ENCODE data around the gene SORCS2.

The SORCS2 gene

GRCh38 chr4:7362341-7362740 lies 170.0 kb downstream of the SORCS2 start:
- peaks cover 5% of the 10 kb centered on the region for H3K9me3 ChIP-seq (ENCODE audit: control insufficient read depth, insufficient read depth, low read length)

DNA sequence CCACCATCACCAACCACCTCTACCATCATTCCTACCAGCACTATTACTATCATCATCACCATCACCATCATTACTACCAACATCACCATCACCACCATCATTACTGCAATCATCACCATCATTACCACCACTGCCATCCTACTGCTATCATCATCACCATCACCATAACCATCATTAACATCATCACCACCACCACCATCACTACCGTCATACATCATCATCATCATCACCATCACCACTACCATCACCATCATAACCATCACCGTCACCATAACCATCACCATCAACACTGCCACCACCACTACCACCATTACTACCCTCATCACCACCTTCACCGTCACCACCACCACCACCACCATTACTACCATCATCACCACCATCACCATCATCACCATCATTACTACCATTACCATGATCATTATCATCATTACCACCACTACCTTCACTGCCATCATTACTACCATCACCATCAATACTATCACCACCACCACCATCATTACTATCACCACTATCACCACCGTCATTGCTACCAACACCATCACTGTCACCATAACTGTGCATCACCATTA lies 170.6 kb downstream of the SORCS2 start:
- H3K9me3 ChIP-seq (ENCODE audit: control insufficient read depth, insufficient read depth, low read length) = peaks cover 5% of the 10 kb centered on the region
- no peaks in the 10 kb centered on the region for H3K36me3 ChIP-seq (ENCODE audit: control insufficient read depth, insufficient read depth, low read length)
- H3K27me3 ChIP-seq (ENCODE audit: control insufficient read depth, insufficient read depth, low read length) = no peaks in the 10 kb centered on the region
- no peaks in the 10 kb centered on the region for H3K4me1 ChIP-seq (ENCODE audit: control insufficient read depth, insufficient read depth, low read length)
- H3K4me3 ChIP-seq (ENCODE audit: low read depth, low read length) = no peak overlapping the region
- H3K9ac ChIP-seq (ENCODE audit: low read depth, low read length) = no peak overlapping the region

More at GRCh38 chr4:7362341-7362740, 170.0 kb downstream of the SORCS2 start:
- Histone ChIP-seq H3K36me3 (ENCODE audit: control insufficient read depth, insufficient read depth, low read length) (no peaks in the 10 kb centered on the region), H3K4me3 (ENCODE audit: low read depth, low read length) (no peak overlapping the region), H3K27me3 (ENCODE audit: control insufficient read depth, insufficient read depth, low read length) (no peaks in the 10 kb centered on the region), H3K9ac (ENCODE audit: low read depth, low read length) (no peak overlapping the region), H3K4me1 (ENCODE audit: control insufficient read depth, insufficient read depth, low read length) (no peaks in the 10 kb centered on the region)

- H3K4me3 ChIP-seq (ENCODE audit: low read depth, low read length) = no peak overlapping the region
- no peaks in the 10 kb centered on the region for H3K36me3 ChIP-seq (ENCODE audit: control insufficient read depth, insufficient read depth, low read length)
- no peaks in the 10 kb centered on the region for H3K4me1 ChIP-seq (ENCODE audit: control insufficient read depth, insufficient read depth, low read length)
- no peaks in the 10 kb centered on the region for H3K27me3 ChIP-seq (ENCODE audit: control insufficient read depth, insufficient read depth, low read length)
- no peak overlapping the region for H3K9ac ChIP-seq (ENCODE audit: low read depth, low read length)
- H3K9me3 ChIP-seq (ENCODE audit: control insufficient read depth, insufficient read depth, low read length) = peaks cover 5% of the 10 kb centered on the region
Observed at GRCh38 chr4:7364979-7365378, 172.6 kb downstream of the SORCS2 start.

DNA sequence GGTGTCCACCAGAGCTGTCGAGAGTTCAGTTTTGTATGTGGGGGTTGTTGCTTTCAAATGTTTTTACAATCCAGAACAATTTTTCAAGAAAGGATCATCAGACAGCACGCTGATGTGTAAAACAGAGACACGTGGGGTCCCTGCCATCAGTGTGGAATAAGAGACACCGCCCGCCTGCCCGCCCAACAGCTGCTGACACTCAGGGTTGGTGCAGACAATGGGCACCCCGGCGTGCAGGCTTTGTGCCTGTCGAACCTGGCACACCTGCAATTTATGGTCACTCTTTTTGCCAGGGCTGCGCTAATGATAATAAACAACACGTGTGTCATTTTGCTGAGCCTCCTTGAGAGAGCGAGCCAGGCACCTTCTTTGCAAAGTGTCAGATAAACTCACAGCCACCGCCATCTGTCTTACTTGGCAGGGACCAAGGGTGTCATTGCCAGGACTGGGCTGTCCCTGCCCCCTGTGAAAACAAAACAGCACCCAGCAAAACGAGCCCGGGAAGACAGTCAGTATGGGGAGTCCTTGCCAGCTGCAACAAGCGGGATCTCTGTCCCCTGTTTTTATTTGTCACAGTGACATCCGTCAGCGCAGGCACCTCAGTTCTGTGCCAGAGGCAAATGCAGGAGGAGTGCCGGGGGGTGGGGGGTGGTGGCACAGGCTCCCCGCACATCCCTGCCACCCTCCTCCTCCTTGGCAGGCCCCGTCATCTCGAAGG lies 173.3 kb downstream of the SORCS2 start:
- Histone ChIP-seq H3K9me3 (ENCODE audit: control insufficient read depth, insufficient read depth, low read length) (peaks cover 5% of the 10 kb centered on the region), H3K4me3 (ENCODE audit: low read depth, low read length) (no peak overlapping the region), H3K9ac (ENCODE audit: low read depth, low read length) (no peak overlapping the region), H3K36me3 (ENCODE audit: control insufficient read depth, insufficient read depth, low read length) (no peaks in the 10 kb centered on the region), H3K27me3 (ENCODE audit: control insufficient read depth, insufficient read depth, low read length) (no peaks in the 10 kb centered on the region), H3K4me1 (ENCODE audit: control insufficient read depth, insufficient read depth, low read length) (no peaks in the 10 kb centered on the region)

DNA sequence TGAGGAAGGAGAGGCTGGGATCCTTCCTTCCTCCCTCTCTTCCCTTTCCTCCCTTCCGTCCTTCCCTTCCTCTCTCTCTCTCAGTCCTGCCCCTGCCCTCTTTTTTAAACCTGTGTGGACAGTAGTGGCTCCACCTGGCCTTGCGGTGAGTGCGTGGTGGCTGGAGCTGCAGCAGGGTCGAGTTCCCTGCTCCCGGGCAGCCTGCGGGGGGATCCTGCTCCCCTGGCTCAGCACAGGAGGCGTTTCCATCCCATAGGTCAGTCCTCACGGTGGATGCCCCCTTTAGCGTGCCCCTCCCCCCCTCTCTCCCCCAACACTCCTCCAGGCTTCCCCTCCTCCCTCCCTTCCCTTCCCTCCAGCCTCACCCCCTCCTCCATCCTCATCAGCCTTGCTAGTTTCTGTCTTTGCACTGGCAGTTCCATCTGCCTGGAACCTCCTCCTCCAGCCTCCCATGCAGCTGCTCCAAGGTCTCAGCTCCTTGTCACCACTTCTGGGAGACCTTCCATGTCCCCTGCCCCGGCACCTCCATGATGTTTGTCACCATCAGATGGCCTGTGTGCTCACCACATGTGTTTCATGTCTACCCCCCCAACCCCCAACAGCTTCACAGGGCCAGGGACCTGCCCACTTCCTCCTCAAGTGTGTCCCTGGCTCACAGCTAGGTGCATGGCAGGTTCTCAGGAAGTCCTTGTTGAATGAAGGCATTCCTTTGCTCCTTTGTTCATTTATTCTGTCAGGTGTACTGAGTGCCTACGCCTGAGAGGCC lies 174.0 kb downstream of the SORCS2 start:
- Histone ChIP-seq H3K4me3 (ENCODE audit: low read depth, low read length) (no peak overlapping the region), H3K27me3 (ENCODE audit: control insufficient read depth, insufficient read depth, low read length) (no peaks in the 10 kb centered on the region), H3K36me3 (ENCODE audit: control insufficient read depth, insufficient read depth, low read length) (no peaks in the 10 kb centered on the region), H3K9me3 (ENCODE audit: control insufficient read depth, insufficient read depth, low read length) (peaks cover 5% of the 10 kb centered on the region), H3K9ac (ENCODE audit: low read depth, low read length) (no peak overlapping the region), H3K4me1 (ENCODE audit: control insufficient read depth, insufficient read depth, low read length) (no peaks in the 10 kb centered on the region)

DNA sequence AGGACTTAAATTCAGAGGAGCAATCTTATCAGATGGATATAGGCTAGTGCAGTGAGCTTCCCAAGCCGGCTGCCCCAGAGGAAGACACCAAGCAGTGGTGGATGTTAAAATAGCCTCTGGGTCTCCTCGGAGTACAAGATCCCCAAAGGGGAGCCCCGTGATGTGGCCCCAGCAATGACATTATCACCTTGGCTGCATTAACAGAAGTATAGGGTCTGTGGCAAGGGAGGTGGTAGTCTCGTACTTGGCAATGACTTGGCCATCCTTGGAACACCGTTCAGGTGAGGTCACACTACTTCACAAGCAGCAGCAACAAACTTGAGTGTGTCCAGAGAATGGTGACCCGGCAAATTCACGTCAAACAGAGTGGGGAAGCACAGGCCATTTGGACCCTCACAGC lies 174.6 kb downstream of the SORCS2 start:
- H3K36me3 ChIP-seq (ENCODE audit: control insufficient read depth, insufficient read depth, low read length) = no peaks in the 10 kb centered on the region
- peaks cover 5% of the 10 kb centered on the region for H3K9me3 ChIP-seq (ENCODE audit: control insufficient read depth, insufficient read depth, low read length)
- H3K4me1 ChIP-seq (ENCODE audit: control insufficient read depth, insufficient read depth, low read length) = no peaks in the 10 kb centered on the region
- H3K4me3 ChIP-seq (ENCODE audit: low read depth, low read length) = no peak overlapping the region
- H3K9ac ChIP-seq (ENCODE audit: low read depth, low read length) = no peak overlapping the region
- H3K27me3 ChIP-seq (ENCODE audit: control insufficient read depth, insufficient read depth, low read length) = no peaks in the 10 kb centered on the region

DNA sequence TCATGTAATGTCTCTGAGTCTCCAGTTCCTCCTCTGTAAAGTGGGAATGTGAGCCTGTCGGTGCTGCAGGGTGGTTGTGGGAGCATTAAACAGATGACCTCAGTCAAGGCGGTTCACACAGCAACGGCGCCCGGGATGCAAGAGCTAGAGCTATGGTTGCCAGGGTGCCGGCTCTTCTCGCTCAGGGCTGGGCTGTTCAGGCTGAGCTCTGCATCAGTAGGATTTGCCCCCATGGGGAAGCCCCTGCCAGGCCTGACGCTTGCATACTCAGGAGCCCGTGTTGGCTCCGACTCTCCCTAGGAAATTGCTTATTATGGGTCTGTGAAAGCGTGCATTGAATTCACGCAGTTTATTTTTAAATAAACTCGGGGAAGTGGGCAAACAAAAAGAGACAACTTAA lies 175.1 kb downstream of the SORCS2 start:
- peaks cover 5% of the 10 kb centered on the region for H3K9me3 ChIP-seq (ENCODE audit: control insufficient read depth, insufficient read depth, low read length)
- H3K27me3 ChIP-seq (ENCODE audit: control insufficient read depth, insufficient read depth, low read length) = no peaks in the 10 kb centered on the region
- H3K9ac ChIP-seq (ENCODE audit: low read depth, low read length) = no peak overlapping the region
- H3K36me3 ChIP-seq (ENCODE audit: control insufficient read depth, insufficient read depth, low read length) = no peaks in the 10 kb centered on the region
- no peak overlapping the region for H3K4me3 ChIP-seq (ENCODE audit: low read depth, low read length)
- H3K4me1 ChIP-seq (ENCODE audit: control insufficient read depth, insufficient read depth, low read length) = no peaks in the 10 kb centered on the region

DNA sequence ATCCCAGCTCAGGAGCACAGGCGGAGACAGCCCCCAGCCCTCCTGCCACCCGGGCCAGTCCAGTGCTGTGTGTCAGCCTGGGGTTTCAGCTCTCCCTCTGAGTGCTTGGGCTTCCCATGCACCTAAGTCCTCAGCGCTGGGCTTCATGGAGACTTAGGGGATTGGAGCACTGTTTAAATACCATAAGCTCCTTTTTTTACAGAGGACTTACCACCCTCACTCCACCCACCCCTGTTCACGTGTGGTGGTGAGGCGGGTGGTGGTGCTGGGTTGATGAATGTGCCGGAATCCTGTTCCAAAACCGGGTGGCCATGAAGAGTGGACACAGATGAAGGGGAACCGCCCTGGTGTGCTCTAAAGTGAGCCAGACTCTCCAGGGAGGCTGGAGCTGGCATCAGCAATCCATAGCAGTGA lies 175.5 kb downstream of the SORCS2 start:
- no peak overlapping the region for H3K4me3 ChIP-seq (ENCODE audit: low read depth, low read length)
- no peak overlapping the region for H3K9ac ChIP-seq (ENCODE audit: low read depth, low read length)
- H3K27me3 ChIP-seq (ENCODE audit: control insufficient read depth, insufficient read depth, low read length) = no peaks in the 10 kb centered on the region
- peaks cover 2% of the 10 kb centered on the region for H3K9me3 ChIP-seq (ENCODE audit: control insufficient read depth, insufficient read depth, low read length)
- H3K36me3 ChIP-seq (ENCODE audit: control insufficient read depth, insufficient read depth, low read length) = no peaks in the 10 kb centered on the region
- no peaks in the 10 kb centered on the region for H3K4me1 ChIP-seq (ENCODE audit: control insufficient read depth, insufficient read depth, low read length)

- Histone ChIP-seq H3K9ac (ENCODE audit: low read depth, low read length) (no peak overlapping the region), H3K27me3 (ENCODE audit: control insufficient read depth, insufficient read depth, low read length) (no peaks in the 10 kb centered on the region), H3K9me3 (ENCODE audit: control insufficient read depth, insufficient read depth, low read length) (no peaks in the 10 kb centered on the region), H3K4me3 (ENCODE audit: low read depth, low read length) (no peak overlapping the region), H3K36me3 (ENCODE audit: control insufficient read depth, insufficient read depth, low read length) (no peaks in the 10 kb centered on the region), H3K4me1 (ENCODE audit: control insufficient read depth, insufficient read depth, low read length) (no peaks in the 10 kb centered on the region)
Observed at GRCh38 chr4:7368296-7368695, 176.0 kb downstream of the SORCS2 start.

GRCh38 chr4:7369511-7369910 lies 177.2 kb downstream of the SORCS2 start:
- Histone ChIP-seq H3K4me1 (ENCODE audit: control insufficient read depth, insufficient read depth, low read length) (no peaks in the 10 kb centered on the region), H3K4me3 (ENCODE audit: low read depth, low read length) (no peak overlapping the region), H3K9ac (ENCODE audit: low read depth, low read length) (no peak overlapping the region), H3K27me3 (ENCODE audit: control insufficient read depth, insufficient read depth, low read length) (no peaks in the 10 kb centered on the region), H3K36me3 (ENCODE audit: control insufficient read depth, insufficient read depth, low read length) (no peaks in the 10 kb centered on the region), H3K9me3 (ENCODE audit: control insufficient read depth, insufficient read depth, low read length) (no peaks in the 10 kb centered on the region)

GRCh38 chr4:7370038-7370437 lies 177.7 kb downstream of the SORCS2 start:
- no peak overlapping the region for H3K9ac ChIP-seq (ENCODE audit: low read depth, low read length)
- no peaks in the 10 kb centered on the region for H3K4me1 ChIP-seq (ENCODE audit: control insufficient read depth, insufficient read depth, low read length)
- H3K36me3 ChIP-seq (ENCODE audit: control insufficient read depth, insufficient read depth, low read length) = no peaks in the 10 kb centered on the region
- no peaks in the 10 kb centered on the region for H3K27me3 ChIP-seq (ENCODE audit: control insufficient read depth, insufficient read depth, low read length)
- no peak overlapping the region for H3K4me3 ChIP-seq (ENCODE audit: low read depth, low read length)
- H3K9me3 ChIP-seq (ENCODE audit: control insufficient read depth, insufficient read depth, low read length) = no peaks in the 10 kb centered on the region

All from iPS-15b (cell line).